ENCODE results near the gene BMP8B. TPM values are rescaled to one million over a fixed set of nuclear protein-coding genes. Genes with fewer than 3 reads are reported as not detected.
A peak's percentile ranks its signal among the peaks of the same experiment; 100 is the strongest.
"Not testable (repeated sequence)": the region's sequence is repeated elsewhere in the genome, so short reads cannot be mapped to it uniquely, and the experiment has no call there.

The BMP8B gene
- total RNA-seq, 1 donor from 2014 or later, result 1.4 TPM

GRCh38 chr1:39776886-39777285 is 11.8 kb downstream of the BMP8B start:
- Mint-ChIP-seq H3K9me3 (no peaks in the 10 kb centered on the region), H3K27ac (ENCODE audit: unreplicated experiment) (no peak overlapping the region), H3K4me1 (no peaks in the 10 kb centered on the region), H3K4me3 (no peak overlapping the region), H3K36me3 (ENCODE audit: low read depth) (no peaks in the 10 kb centered on the region), H3K27me3 (ENCODE audit: low read depth) (peaks cover 6% of the 10 kb centered on the region)
- TF ChIP-seq CTCF (conservative IDR thresholded peaks at IDR 0.05), result no peak
- DNase-seq (ENCODE audit: low read depth, low spot score), result no peak

- Mint-ChIP-seq H3K27ac (ENCODE audit: unreplicated experiment) (no peak overlapping the region), H3K27me3 (ENCODE audit: low read depth) (peaks cover 6% of the 10 kb centered on the region), H3K4me3 (no peak overlapping the region), H3K4me1 (no peaks in the 10 kb centered on the region), H3K36me3 (ENCODE audit: low read depth) (no peaks in the 10 kb centered on the region), H3K9me3 (no peaks in the 10 kb centered on the region)
- TF ChIP-seq CTCF (conservative IDR thresholded peaks at IDR 0.05), result no peak
- DNase-seq (ENCODE audit: low read depth, low spot score), result no peak
Observed at GRCh38 chr1:39776400-39776713, 12.3 kb downstream of the BMP8B start.

DNA sequence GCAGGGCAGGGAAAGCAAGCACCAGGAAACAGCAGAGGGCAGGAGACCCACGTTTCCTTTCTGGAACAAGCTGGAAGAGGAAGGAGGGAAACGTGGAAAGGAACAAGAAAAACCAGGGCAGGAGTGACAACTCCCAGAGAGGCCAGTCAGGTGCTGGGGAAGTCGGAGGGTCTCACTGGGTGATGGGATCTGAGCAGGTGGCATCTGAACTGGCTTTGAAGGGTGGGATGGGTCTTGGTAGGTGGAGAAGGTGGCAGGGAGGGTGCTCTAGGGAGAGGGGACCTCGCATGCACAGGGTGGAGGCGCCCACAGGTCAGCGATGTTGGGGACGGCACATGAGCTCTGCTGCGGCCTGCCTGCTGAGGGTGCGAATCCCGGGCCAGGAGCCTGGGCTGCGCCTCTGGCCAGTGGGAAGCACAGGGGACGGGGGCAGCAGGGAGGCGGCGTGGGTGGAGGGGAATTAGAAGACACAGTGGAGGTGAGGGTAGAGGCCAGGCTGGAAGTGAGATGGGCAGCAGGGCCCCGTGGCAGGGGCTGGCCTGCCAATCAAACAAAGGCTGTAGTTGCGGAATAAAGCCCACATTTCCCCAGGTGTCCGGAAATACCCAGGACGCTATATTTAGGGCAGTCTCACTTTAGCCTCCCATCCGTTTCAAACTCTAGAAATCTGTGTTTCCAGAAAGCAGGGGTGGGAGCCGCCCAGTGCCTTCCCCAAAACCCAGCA is 12.8 kb downstream of the BMP8B start:
- not testable (repeated sequence) for H3K4me3 Mint-ChIP-seq; H3K27ac Mint-ChIP-seq (ENCODE audit: unreplicated experiment); H3K9me3 Mint-ChIP-seq; H3K36me3 Mint-ChIP-seq (ENCODE audit: low read depth); DNase-seq (ENCODE audit: low read depth, low spot score); H3K4me1 Mint-ChIP-seq; H3K27me3 Mint-ChIP-seq (ENCODE audit: low read depth)

DNA sequence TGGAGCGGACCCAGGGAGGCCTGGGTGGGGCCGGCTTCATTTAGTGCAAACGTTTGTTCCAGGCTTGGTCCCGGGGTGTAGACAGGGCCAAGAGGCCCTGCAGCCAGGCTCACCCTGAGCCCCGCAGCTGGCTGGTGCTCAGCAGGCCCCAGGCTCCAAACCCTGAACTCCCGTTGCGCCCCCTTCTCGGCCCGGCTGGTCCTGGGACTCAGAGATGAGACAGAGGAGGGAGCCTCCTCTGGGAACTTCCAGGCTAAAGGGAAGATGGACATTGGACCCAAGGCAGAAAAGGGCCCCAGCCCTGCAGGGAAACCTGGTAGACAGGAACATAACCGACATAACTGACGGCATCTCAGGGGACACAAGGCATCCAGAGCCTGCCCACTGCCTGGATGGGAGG is 13.5 kb downstream of the BMP8B start:
- not testable (repeated sequence) for H3K4me1 Mint-ChIP-seq; H3K27me3 Mint-ChIP-seq (ENCODE audit: low read depth); H3K27ac Mint-ChIP-seq (ENCODE audit: unreplicated experiment); DNase-seq (ENCODE audit: low read depth, low spot score); H3K36me3 Mint-ChIP-seq (ENCODE audit: low read depth); H3K4me3 Mint-ChIP-seq; H3K9me3 Mint-ChIP-seq

DNA sequence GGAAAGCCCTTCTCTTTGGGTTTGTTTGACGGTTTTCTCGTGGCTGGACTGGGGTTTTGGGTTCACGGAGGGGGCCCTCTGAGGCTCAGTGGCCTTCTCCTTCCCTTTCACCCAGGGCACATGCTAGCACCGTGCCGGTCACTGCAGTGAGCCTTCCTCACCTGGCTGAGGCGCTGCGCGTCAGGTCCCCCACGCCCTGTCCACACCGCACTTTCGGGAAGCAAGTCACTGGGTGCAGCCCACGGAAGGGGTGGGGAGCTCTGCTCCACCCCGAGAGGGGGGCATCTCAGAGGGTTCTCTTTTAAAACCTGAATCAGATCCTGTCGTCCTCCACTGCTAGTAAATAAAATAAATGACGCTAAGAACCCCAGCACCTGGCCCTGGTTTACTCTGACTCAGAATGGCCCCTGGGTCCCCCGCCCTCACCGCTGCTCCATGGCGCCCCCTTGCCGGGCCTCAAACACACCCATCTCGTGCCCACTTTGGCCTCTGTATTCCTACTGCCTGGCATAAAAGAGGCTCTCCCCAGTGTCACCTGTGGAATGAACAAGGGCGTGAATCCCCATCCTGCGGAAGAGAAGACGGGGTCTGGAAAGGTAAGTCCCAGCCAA is 15.2 kb downstream of the BMP8B start:
- not testable (repeated sequence) for H3K4me3 Mint-ChIP-seq; H3K27ac Mint-ChIP-seq (ENCODE audit: unreplicated experiment); H3K36me3 Mint-ChIP-seq (ENCODE audit: low read depth); H3K4me1 Mint-ChIP-seq; H3K9me3 Mint-ChIP-seq; DNase-seq (ENCODE audit: low read depth, low spot score)
- peaks cover 10% of the 10 kb centered on the region for H3K27me3 Mint-ChIP-seq (ENCODE audit: low read depth)

DNA sequence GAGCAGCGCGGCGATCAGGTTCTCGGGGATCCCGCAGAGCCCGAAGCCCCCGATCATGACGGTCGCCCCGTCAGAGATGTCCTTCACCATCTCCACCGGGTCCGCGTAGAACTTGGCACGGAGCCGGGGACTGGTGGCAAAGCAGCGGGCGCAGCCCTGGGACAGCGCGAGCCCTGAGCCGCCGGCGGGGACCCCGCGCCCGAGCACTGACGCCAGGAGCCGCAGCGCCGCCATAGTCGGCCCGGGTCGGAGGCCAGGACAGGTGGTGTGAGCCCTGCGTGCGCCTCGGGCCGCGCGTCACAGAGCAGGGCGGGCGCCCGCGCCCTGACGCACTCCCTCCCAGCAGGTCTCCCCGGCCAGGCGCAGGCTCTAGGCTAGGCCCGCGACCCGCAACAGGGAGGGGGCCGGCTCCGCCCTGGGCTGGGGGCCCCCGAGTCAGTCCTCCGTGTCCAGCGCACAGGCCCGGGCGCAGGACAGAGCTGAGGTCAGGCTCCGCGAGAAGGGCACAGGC is 17.6 kb downstream of the BMP8B start, which contains the start of gene OXCT2:
TSS of gene OXCT2 (minus strand) at position 327 of the 511 bp plus-strand sequence. CDS start at position 234, 93 bp downstream.
- H3K27me3 Mint-ChIP-seq (ENCODE audit: low read depth); H3K27ac Mint-ChIP-seq (ENCODE audit: unreplicated experiment); H3K9me3 Mint-ChIP-seq; DNase-seq (ENCODE audit: low read depth, low spot score); H3K4me1 Mint-ChIP-seq; H3K36me3 Mint-ChIP-seq (ENCODE audit: low read depth): not testable (repeated sequence)
- H3K4me3 Mint-ChIP-seq, result peak within 1 kb of the TSS; percentile 38

GRCh38 chr1:39770100-39771021 is 18.3 kb downstream of the BMP8B start:
- not testable (repeated sequence) for H3K36me3 Mint-ChIP-seq (ENCODE audit: low read depth); H3K4me1 Mint-ChIP-seq; H3K27ac Mint-ChIP-seq (ENCODE audit: unreplicated experiment); DNase-seq (ENCODE audit: low read depth, low spot score); H3K27me3 Mint-ChIP-seq (ENCODE audit: low read depth); H3K9me3 Mint-ChIP-seq
- peak overlapping the region; percentile 38 for H3K4me3 Mint-ChIP-seq

GRCh38 chr1:39769502-39769901 is 19.2 kb downstream of the BMP8B start:
- H3K27me3 Mint-ChIP-seq (ENCODE audit: low read depth); H3K36me3 Mint-ChIP-seq (ENCODE audit: low read depth); H3K4me3 Mint-ChIP-seq; H3K4me1 Mint-ChIP-seq; H3K9me3 Mint-ChIP-seq; DNase-seq (ENCODE audit: low read depth, low spot score); H3K27ac Mint-ChIP-seq (ENCODE audit: unreplicated experiment): not testable (repeated sequence)

DNA sequence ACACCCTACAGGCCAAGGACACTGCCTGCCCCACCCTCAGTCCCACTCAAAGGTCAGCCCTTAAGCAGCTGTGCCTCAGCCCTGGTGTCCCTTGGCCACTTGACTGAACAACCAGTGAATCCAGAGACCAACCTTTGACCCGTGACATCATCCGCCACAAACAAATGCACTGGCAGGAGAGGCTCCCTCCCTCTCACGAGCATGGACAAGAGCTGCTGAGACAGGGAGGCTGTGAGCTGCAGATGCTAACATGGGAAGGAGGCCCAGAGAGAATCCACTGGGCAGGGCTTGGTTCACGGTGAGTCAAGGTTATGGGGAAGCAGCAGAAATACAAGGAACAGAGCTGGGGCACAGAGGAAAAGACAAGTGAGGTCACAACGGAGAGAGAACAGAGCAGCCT is 22.2 kb downstream of the BMP8B start:
- not testable (repeated sequence) for DNase-seq (ENCODE audit: low read depth, low spot score); H3K36me3 Mint-ChIP-seq (ENCODE audit: low read depth); H3K4me1 Mint-ChIP-seq; H3K27me3 Mint-ChIP-seq (ENCODE audit: low read depth); H3K4me3 Mint-ChIP-seq; H3K27ac Mint-ChIP-seq (ENCODE audit: unreplicated experiment); H3K9me3 Mint-ChIP-seq

DNA sequence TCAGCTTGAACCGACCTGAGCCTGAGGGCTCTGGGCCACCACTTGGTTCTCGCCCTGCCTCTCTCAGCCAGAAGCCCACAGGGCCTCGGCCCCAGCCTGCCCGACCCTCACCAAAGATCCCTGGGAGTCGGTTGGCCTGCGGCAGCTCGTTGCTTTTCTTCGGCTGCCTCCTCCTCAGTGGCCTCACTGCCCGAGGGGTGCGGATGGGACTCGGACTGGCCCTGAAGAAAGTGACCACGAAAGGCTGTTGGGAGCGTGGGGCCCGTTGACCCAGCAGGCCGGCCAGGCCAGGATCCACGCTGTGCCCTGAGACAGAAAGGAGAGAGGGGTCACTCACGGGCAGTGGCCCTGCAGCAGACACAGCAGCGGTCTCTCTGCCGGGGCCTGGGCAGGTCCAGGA is 24.2 kb downstream of the BMP8B start:
- H3K4me3 Mint-ChIP-seq; H3K27ac Mint-ChIP-seq (ENCODE audit: unreplicated experiment); H3K36me3 Mint-ChIP-seq (ENCODE audit: low read depth); H3K4me1 Mint-ChIP-seq; DNase-seq (ENCODE audit: low read depth, low spot score); H3K27me3 Mint-ChIP-seq (ENCODE audit: low read depth); H3K9me3 Mint-ChIP-seq: not testable (repeated sequence)

DNA sequence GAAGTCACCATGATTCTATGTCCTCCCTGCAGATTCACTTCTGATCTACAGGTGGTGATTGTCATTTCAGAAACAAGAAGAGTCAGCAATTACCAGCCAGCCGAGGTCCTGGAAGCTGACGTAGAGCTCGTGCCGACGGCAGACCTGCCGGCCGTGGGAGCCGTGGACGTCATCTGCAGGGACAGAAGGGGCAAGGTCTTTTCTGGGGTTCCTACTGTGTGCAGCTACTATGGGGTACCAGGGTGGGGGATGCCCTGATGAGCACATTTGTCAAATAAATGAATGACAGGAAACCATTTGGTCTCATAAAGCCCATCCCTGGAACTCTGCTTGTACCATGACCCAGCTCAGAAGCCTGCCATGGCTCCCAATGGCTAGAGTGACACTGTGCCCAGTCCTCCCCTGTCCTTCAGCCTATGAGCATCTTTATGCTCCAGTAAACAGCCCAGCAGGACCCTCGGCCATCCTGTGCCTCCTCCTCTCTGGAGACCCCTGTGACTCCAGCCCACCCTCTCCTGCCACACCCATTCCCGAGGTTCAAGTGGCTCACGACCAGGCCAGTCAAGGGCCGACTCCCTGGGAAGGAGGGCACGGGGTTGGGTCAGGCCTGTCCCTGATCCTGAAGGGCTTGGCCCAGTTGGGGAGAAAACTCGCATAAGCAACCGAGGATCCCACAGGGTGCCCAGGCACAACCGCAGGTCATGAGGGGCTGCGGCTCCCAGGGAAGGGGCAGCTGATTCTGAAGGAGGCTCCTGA is 24.9 kb downstream of the BMP8B start:
- not testable (repeated sequence) for H3K27ac Mint-ChIP-seq (ENCODE audit: unreplicated experiment); H3K27me3 Mint-ChIP-seq (ENCODE audit: low read depth); H3K36me3 Mint-ChIP-seq (ENCODE audit: low read depth); DNase-seq (ENCODE audit: low read depth, low spot score); H3K4me1 Mint-ChIP-seq; H3K4me3 Mint-ChIP-seq; H3K9me3 Mint-ChIP-seq
